K562 (cell line): ENCODE data around the gene MOCS3.

Experiments used
- CAMTA2 ChIP-seq: fragments of 250-450 bp; sonication (Bioruptor Pico); conservative IDR thresholded peaks from 2 replicates; pipeline ENCODE4 v1.5.1; 2022
- ETV5 ChIP-seq: sonication (generic); formaldehyde crosslinking; IDR thresholded peaks from 2 replicates; pipeline ENCODE4 v1.4.0; 2020; ENCODE audit warnings: low read depth, mild to moderate bottlenecking, missing genetic modification reagents
- SNAPC5 ChIP-seq: fragments of 250-450 bp; sonication (Bioruptor Pico); IDR thresholded peaks from 2 replicates; pipeline ENCODE4 v1.8.0; 2021; ENCODE audit warnings: moderate library complexity, mild to moderate bottlenecking, inconsistent platforms
- USF1 ChIP-seq: sonication (generic); formaldehyde crosslinking; IDR thresholded peaks from 2 replicates; pipeline ENCODE4 v1.9.0; 2022; ENCODE audit warnings: mild to moderate bottlenecking, missing genetic modification reagents
- ZNF589 ChIP-seq: fragments of 200-800 bp; sonication (Bioruptor generic); IDR thresholded peaks from 2 replicates; pipeline ENCODE4 v1.6.1; 2016; ENCODE audit warnings: low read depth, missing genetic modification characterization, missing compliant biosample characterization

GRCh38 chr20:51005214-51005613 lies 46.6 kb downstream of the MOCS3 start:
- TF ChIP-seq SNAPC5 (CRISPR knock-in tag) (no peak), CAMTA2 (CRISPR knock-in tag) (no peak), ETV5 (CRISPR knock-in tag) (no peak), ZNF589 (CRISPR knock-in tag) (no peak), USF1 (no peak)
